SK-N-MC (cell line): Measurements from ENCODE around the gene ANKRD44.

Experiments
- EZH2 ChIP-seq: fragments of 200-600 bp; sonication (generic); IDR thresholded peaks from one replicate; pipeline ENCODE4 v1.6.1; 2017; ENCODE audit warnings: antibody characterized with exemption
- FOXP2 ChIP-seq: optimal IDR thresholded peaks from 2 replicates; pipeline ENCODE3; 2011; ENCODE audit warnings: mild to moderate bottlenecking, moderate library complexity; ENCODE audit not compliant: insufficient read depth; ENCODE audit errors: extremely low read length, control extremely low read depth
- POLR2AphosphoS5 ChIP-seq: IDR thresholded peaks from 2 replicates; pipeline ENCODE4 v1.6.1; 2012; ENCODE audit warnings: mild to moderate bottlenecking, low read depth, low read length, borderline replicate concordance

DNA sequence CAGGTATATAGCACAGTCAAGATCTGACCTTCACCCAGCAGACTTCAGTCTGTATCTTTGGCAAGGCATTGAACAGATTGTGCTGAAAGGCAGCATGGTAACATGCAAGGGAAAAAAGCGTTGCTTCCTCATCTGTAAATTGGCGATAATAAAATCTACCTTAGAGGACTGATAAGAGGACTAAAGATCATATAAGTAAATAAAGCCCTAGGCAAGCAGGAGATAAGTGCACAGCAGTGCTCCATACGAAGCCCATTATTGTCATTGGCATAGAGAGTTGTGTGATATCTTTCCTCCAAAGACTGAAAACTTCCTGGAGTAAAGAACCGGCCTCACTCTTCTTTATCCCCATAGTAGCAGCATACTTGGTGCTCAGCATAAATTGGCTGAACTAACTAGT, 162.6 kb downstream of the ANKRD44 start:
- TF ChIP-seq POLR2AphosphoS5 = no peak
- TF ChIP-seq EZH2 = no peak
- no peak for TF ChIP-seq FOXP2
